ENCODE data around the gene PROM1.

Gene PROM1

GRCh38 chr4:15983610-15984009 is 100.2 kb downstream of the PROM1 start:
- DNase-seq (ENCODE audit: low spot score): no peak

GRCh38 chr4:15982842-15983524 is 100.8 kb downstream of the PROM1 start:
- no peak for DNase-seq (ENCODE audit: low spot score)

GRCh38 chr4:15976456-15977447 is 107.1 kb downstream of the PROM1 start:
- no peak for DNase-seq (ENCODE audit: low spot score)

GRCh38 chr4:15971068-15971801 is 112.6 kb downstream of the PROM1 start:
- no peak for DNase-seq (ENCODE audit: low spot score)

- DNase-seq (ENCODE audit: low spot score): no peak
Measured at GRCh38 chr4:15968551-15969300, 115.1 kb downstream of the PROM1 start.

GRCh38 chr4:15965325-15965724 is 118.5 kb downstream of the PROM1 start:
- DNase-seq (ENCODE audit: low spot score): no peak

GRCh38 chr4:15964159-15964558 is 119.7 kb downstream of the PROM1 start:
- DNase-seq (ENCODE audit: low spot score): no peak

GRCh38 chr4:15963576-15963975 is 120.2 kb downstream of the PROM1 start:
- no peak for DNase-seq (ENCODE audit: low spot score)

- peak; percentile 41 for DNase-seq (ENCODE audit: low spot score)
Measured at GRCh38 chr4:15963001-15963451, 120.8 kb downstream of the PROM1 start, which contains the start of gene FGFBP2. Gene FGFBP2 (minus strand): TSS chr4:15963175. CDS start chr4:15963129, 46 bp downstream.

GRCh38 chr4:15961781-15962510 is 121.9 kb downstream of the PROM1 start:
- DNase-seq (ENCODE audit: low spot score): peak; percentile 3

- DNase-seq (ENCODE audit: low spot score): no peak
Measured at GRCh38 chr4:15958562-15958961, 125.3 kb downstream of the PROM1 start.

GRCh38 chr4:15956179-15956850 is 127.5 kb downstream of the PROM1 start:
- peak; percentile 53 for DNase-seq (ENCODE audit: low spot score)

- DNase-seq (ENCODE audit: low spot score): no peak
Measured at GRCh38 chr4:15955670-15956069, 128.2 kb downstream of the PROM1 start.

- no peak for DNase-seq (ENCODE audit: low spot score)
Measured at GRCh38 chr4:15953625-15954024, 130.2 kb downstream of the PROM1 start.

GRCh38 chr4:15951781-15952180 is 132.0 kb downstream of the PROM1 start:
- no peak for DNase-seq (ENCODE audit: low spot score)

- no peak for DNase-seq (ENCODE audit: low spot score)
Measured at GRCh38 chr4:15948826-15949225, 135.0 kb downstream of the PROM1 start.

GRCh38 chr4:15947684-15948083 is 136.1 kb downstream of the PROM1 start:
- DNase-seq (ENCODE audit: low spot score): no peak

- no peak for DNase-seq (ENCODE audit: low spot score)
Measured at GRCh38 chr4:15945516-15945915, 138.3 kb downstream of the PROM1 start.

- no peak for DNase-seq (ENCODE audit: low spot score)
Measured at GRCh38 chr4:15944895-15945294, 138.9 kb downstream of the PROM1 start.

GRCh38 chr4:15942283-15942682 is 141.5 kb downstream of the PROM1 start:
- no peak for DNase-seq (ENCODE audit: low spot score)
